Thoracic aorta (tissue), 2 donors: ENCODE data around the gene SDK2. TPM values are rescaled to one million over a fixed set of nuclear protein-coding genes. Genes with fewer than 3 reads are reported as not detected.
A peak's percentile ranks its signal among the peaks of the same experiment; 100 is the strongest.

Experiments used
- ATAC-seq: fragments of 150-250 bp; one replicate; pipeline ENCODE4 v1.8.0; 2017; ENCODE audit warnings: low read depth; ENCODE audit not compliant: insufficient number of reproducible peaks, low FRiP score
- DNase-seq: peaks from one replicate; pipeline ENCODE4 v3.0.0-alpha.2; 2020; ENCODE audit warnings: low spot score
- H3K27ac ChIP-seq, 2 donors: fragments of 200-600 bp; sonication (generic); 1 replicate in 1 of 2; 2 replicates in 1 of 2; pipeline ENCODE4 v1.5.1; 2016; ENCODE audit warnings: mild to moderate bottlenecking in 2 of 2, moderate library complexity in 2 of 2
- H3K27me3 ChIP-seq: fragments of 200-600 bp; sonication (generic); replicated peaks from 2 replicates; pipeline ENCODE4 v1.6.0; 2016; ENCODE audit warnings: mild to moderate bottlenecking; ENCODE audit not compliant: insufficient read depth
- H3K36me3 ChIP-seq: fragments of 200-600 bp; sonication (generic); one replicate; pipeline ENCODE4 v1.5.1; 2016
- H3K4me1 ChIP-seq, 2 donors: fragments of 200-600 bp; sonication (generic); 1 replicate in 1 of 2; 2 replicates in 1 of 2; pipeline versions ENCODE4 v1.5.1 to v1.6.0; 2016; ENCODE audit warnings: low read depth in 2 of 2, mild to moderate bottlenecking in 1 of 2; ENCODE audit not compliant: control insufficient read depth in 1 of 2
- H3K4me3 ChIP-seq: fragments of 200-600 bp; sonication (generic); 2 replicates; pipeline ENCODE4 v1.5.1; 2016; ENCODE audit warnings: mild to moderate bottlenecking
- H3K9me3 ChIP-seq: fragments of 200-600 bp; sonication (generic); 2 replicates; pipeline ENCODE4 v1.5.1; 2016
- CTCF ChIP-seq: fragments of 200-600 bp; sonication (generic); IDR thresholded peaks from one replicate; pipeline ENCODE4 v1.5.1; 2019; ENCODE audit warnings: antibody characterized with exemption
- total RNA-seq, 2 donors: library from RNA; depleted of rRNA; stranded (reverse); fragments of >200 nt; gene quantifications; one replicate each; pipeline versions ENCODE4 v1.1.0 to v1.2.3, GENCODE V29; 2016

The SDK2 gene
- total RNA-seq, 2 donors from 2014 or later = 6.0 to 8.9 TPM

GRCh38 chr17:73285916-73286862 is 358.1 kb downstream of the SDK2 start:
- Histone ChIP-seq H3K4me1 (peaks cover 26 to 86% of the 10 kb centered on the region in 2 donors), H3K9me3 (no peaks in the 10 kb centered on the region), H3K4me3 (no peak overlapping the region), H3K36me3 (peaks cover 15% of the 10 kb centered on the region), H3K27me3 (no peaks in the 10 kb centered on the region), H3K27ac (peak overlapping the region in 1 of 2 donors; percentile 35)
- no peak for TF ChIP-seq CTCF
- DNase-seq (no peak), ATAC-seq (no peak)

- H3K36me3 ChIP-seq = peaks cover 15% of the 10 kb centered on the region
- H3K27me3 ChIP-seq = no peaks in the 10 kb centered on the region
- TF ChIP-seq CTCF = no peak
- H3K27ac ChIP-seq = peak overlapping the region; percentile 35 to 42
- H3K9me3 ChIP-seq = no peaks in the 10 kb centered on the region
- H3K4me3 ChIP-seq = no peak overlapping the region
- H3K4me1 ChIP-seq = peaks cover 22 to 80% of the 10 kb centered on the region in 2 donors
- ATAC-seq (no peak), DNase-seq (no peak)
Measured at GRCh38 chr17:73285603-73285908, 358.7 kb downstream of the SDK2 start.

GRCh38 chr17:73284906-73285602 is 359.2 kb downstream of the SDK2 start:
- Histone ChIP-seq H3K9me3 (no peaks in the 10 kb centered on the region), H3K27me3 (no peaks in the 10 kb centered on the region), H3K27ac (peak overlapping the region; percentile 35 to 42), H3K4me1 (peaks cover 17 to 74% of the 10 kb centered on the region in 2 donors), H3K36me3 (peaks cover 15% of the 10 kb centered on the region), H3K4me3 (no peak overlapping the region)
- ATAC-seq = no peak
- TF ChIP-seq CTCF = no peak
- no peak for DNase-seq
